Measurements from ENCODE around the gene ZNF524.
"Not testable (repeated sequence)": the region's sequence is repeated elsewhere in the genome, so short reads cannot be mapped to it uniquely, and the experiment has no call there.

The ZNF524 gene

GRCh38 chr19:55583897-55584296 lies 16.2 kb upstream of the ZNF524 start:
- not testable (repeated sequence) for H3K4ac ChIP-seq (ENCODE audit: low read depth, low read length); H4K5ac ChIP-seq (ENCODE audit: low read length); H3K79me1 ChIP-seq (ENCODE audit: low read length); DNase-seq; H3K27me3 ChIP-seq (ENCODE audit: insufficient read depth, low read length, poor library complexity); H3K4me3 ChIP-seq (ENCODE audit: low read length); H3K27ac ChIP-seq (ENCODE audit: low read depth, low read length); H2BK120ac ChIP-seq (ENCODE audit: low read depth, low read length); H3K36me3 ChIP-seq (ENCODE audit: control insufficient read depth, insufficient read depth, low read length); H3K79me2 ChIP-seq (ENCODE audit: control insufficient read depth, insufficient read depth, low read length); H4K8ac ChIP-seq (ENCODE audit: low read depth, low read length); H3K56ac ChIP-seq (ENCODE audit: low read length); H3K18ac ChIP-seq (ENCODE audit: low read length); H3K4me2 ChIP-seq (ENCODE audit: low read length); H2BK15ac ChIP-seq (replicated peaks; ENCODE audit: low read depth); H3K23ac ChIP-seq (ENCODE audit: low read length); H3K4me1 ChIP-seq (ENCODE audit: control insufficient read depth, low read depth, low read length); H3K9ac ChIP-seq (ENCODE audit: low read length); H2BK5ac ChIP-seq (ENCODE audit: low read length); H2AK5ac ChIP-seq (ENCODE audit: low read length)
- WGBS (ENCODE audit: extremely low coverage, insufficient coverage, low lambda C conversion rate), result no CpG with 5 or more reads among the region's 8 CpGs

- Histone ChIP-seq H3K79me1 (ENCODE audit: low read length) (peaks cover under 1% of the 10 kb centered on the region), H3K36me3 (ENCODE audit: control insufficient read depth, insufficient read depth, low read length) (no peaks in the 10 kb centered on the region), H3K27me3 (ENCODE audit: insufficient read depth, low read length, poor library complexity) (no peaks in the 10 kb centered on the region), H4K5ac (ENCODE audit: low read length) (no peak overlapping the region), H2BK120ac (ENCODE audit: low read depth, low read length) (no peak overlapping the region), H3K79me2 (ENCODE audit: control insufficient read depth, insufficient read depth, low read length) (peaks cover 3% of the 10 kb centered on the region), H2BK15ac (replicated peaks; ENCODE audit: low read depth) (no peak overlapping the region), H3K4me1 (ENCODE audit: control insufficient read depth, low read depth, low read length) (no peaks in the 10 kb centered on the region), H2AK5ac (ENCODE audit: low read length) (no peak overlapping the region), H3K4ac (ENCODE audit: low read depth, low read length) (no peak overlapping the region), H2BK5ac (ENCODE audit: low read length) (no peak overlapping the region), H3K56ac (ENCODE audit: low read length) (no peak overlapping the region), H3K4me3 (ENCODE audit: low read length) (no peak overlapping the region), H3K23ac (ENCODE audit: low read length) (no peak overlapping the region), H3K27ac (ENCODE audit: low read depth, low read length) (no peak overlapping the region), H3K18ac (ENCODE audit: low read length) (no peak overlapping the region), H3K4me2 (ENCODE audit: low read length) (no peak overlapping the region), H4K8ac (ENCODE audit: low read depth, low read length) (no peak overlapping the region), H3K9ac (ENCODE audit: low read length) (no peak overlapping the region)
- no CpG with 5 or more reads among the region's 11 CpGs for WGBS (ENCODE audit: extremely low coverage, insufficient coverage, low lambda C conversion rate)
- no peak for DNase-seq
Measured at GRCh38 chr19:55584871-55585270, 15.2 kb upstream of the ZNF524 start.

DNA sequence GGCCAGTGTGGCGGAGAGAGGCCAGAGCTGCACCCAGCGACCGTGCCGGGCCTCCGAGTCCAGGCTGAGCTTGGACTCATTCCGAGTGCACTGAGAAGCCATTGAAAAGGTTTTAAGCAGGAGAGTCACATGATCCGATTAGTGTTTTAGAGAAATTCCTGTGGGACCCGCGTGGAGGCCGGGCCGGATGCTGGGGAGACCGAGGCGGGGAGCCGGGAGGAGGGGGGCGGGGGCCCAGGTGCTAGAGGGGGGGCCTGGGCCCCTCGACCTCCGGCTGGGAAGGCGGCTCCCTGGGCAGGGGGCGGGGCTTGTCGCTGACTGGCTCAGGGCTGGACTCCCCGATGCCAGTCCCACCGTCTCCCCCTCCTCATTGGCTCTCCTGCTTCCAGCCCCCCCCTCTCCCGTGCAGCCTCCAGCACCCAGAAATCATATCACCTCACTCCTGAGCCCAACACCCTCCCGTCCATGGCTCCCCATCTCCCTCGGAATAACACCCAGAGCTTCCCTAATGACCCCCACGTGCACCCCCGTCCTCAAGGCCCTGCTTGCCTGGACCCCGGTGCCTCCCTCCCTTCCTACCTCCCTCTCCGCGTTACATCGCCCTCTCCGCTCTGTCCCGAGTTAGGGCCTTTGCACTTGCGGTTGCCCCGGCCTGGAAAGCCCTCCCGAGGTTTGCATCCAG lies 14.3 kb upstream of the ZNF524 start:
- Histone ChIP-seq H3K9ac (ENCODE audit: low read length) (peak overlapping the region; percentile 73), H3K4me2 (ENCODE audit: low read length) (peak overlapping the region; percentile 55), H3K56ac (ENCODE audit: low read length) (peak overlapping the region; percentile 88), H3K79me2 (ENCODE audit: control insufficient read depth, insufficient read depth, low read length) (no peaks in the 10 kb centered on the region), H3K23ac (ENCODE audit: low read length) (no peak overlapping the region), H4K8ac (ENCODE audit: low read depth, low read length) (no peak overlapping the region), H2AK5ac (ENCODE audit: low read length) (no peak overlapping the region), H3K27me3 (ENCODE audit: insufficient read depth, low read length, poor library complexity) (no peaks in the 10 kb centered on the region), H2BK15ac (replicated peaks; ENCODE audit: low read depth) (no peak overlapping the region), H3K27ac (ENCODE audit: low read depth, low read length) (peak overlapping the region; percentile 67), H3K79me1 (ENCODE audit: low read length) (no peaks in the 10 kb centered on the region), H3K4ac (ENCODE audit: low read depth, low read length) (no peak overlapping the region), H3K18ac (ENCODE audit: low read length) (peak overlapping the region; percentile 44), H2BK120ac (ENCODE audit: low read depth, low read length) (no peak overlapping the region), H3K4me1 (ENCODE audit: control insufficient read depth, low read depth, low read length) (no peaks in the 10 kb centered on the region), H4K5ac (ENCODE audit: low read length) (no peak overlapping the region), H3K36me3 (ENCODE audit: control insufficient read depth, insufficient read depth, low read length) (no peaks in the 10 kb centered on the region), H3K4me3 (ENCODE audit: low read length) (peak overlapping the region; percentile 22), H2BK5ac (ENCODE audit: low read length) (peak overlapping the region; percentile 5)
- peak; percentile 63 for DNase-seq
- no CpG with 5 or more reads among the region's 36 CpGs for WGBS (ENCODE audit: extremely low coverage, insufficient coverage, low lambda C conversion rate)

DNA sequence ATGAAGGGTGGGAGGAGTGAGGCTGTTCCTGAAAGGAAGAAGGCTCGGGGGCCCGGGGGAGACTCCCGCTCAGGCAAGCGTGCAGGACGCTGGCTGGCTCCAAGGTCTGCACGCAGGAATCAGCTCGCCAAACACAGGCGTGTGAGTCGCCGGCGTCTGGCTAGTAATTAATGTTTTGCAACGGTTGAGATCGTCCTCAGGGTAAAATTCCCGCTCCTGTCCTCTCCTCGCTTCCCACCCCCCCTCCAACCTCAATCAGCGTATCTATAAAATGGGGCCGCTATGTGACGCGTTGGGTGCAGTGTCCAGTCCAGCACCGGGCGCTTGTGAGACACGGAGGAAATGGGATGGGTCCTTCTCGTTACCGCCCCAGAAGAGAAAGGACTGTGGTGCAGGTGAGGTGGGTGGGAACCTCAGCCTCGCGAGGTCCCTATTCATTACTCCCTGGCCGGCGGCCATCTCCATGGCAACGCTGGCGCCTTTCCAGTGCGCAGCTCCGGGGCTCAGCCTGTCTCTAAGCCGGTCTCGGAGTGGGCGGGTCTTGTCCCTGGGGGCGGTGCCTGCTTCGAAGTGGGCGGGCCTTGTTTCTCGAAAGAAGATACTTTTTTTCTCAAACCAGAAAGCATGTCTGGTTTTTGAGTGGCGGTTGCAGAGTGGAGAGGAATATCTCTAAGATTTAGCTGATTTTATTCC lies 13.0 kb upstream of the ZNF524 start:
- Histone ChIP-seq H3K56ac (ENCODE audit: low read length) (peak overlapping the region; percentile 78), H3K4me2 (ENCODE audit: low read length) (peak overlapping the region; percentile 25), H3K9ac (ENCODE audit: low read length) (peak overlapping the region; percentile 16), H2BK15ac (replicated peaks; ENCODE audit: low read depth) (no peak overlapping the region), H2BK5ac (ENCODE audit: low read length) (no peak overlapping the region), H3K4me3 (ENCODE audit: low read length) (no peak overlapping the region), H3K23ac (ENCODE audit: low read length) (no peak overlapping the region), H3K18ac (ENCODE audit: low read length) (no peak overlapping the region), H3K4me1 (ENCODE audit: control insufficient read depth, low read depth, low read length) (no peaks in the 10 kb centered on the region), H3K27me3 (ENCODE audit: insufficient read depth, low read length, poor library complexity) (no peaks in the 10 kb centered on the region), H2BK120ac (ENCODE audit: low read depth, low read length) (no peak overlapping the region), H3K79me1 (ENCODE audit: low read length) (no peaks in the 10 kb centered on the region), H4K5ac (ENCODE audit: low read length) (no peak overlapping the region), H2AK5ac (ENCODE audit: low read length) (no peak overlapping the region), H3K79me2 (ENCODE audit: control insufficient read depth, insufficient read depth, low read length) (no peaks in the 10 kb centered on the region), H3K4ac (ENCODE audit: low read depth, low read length) (no peak overlapping the region), H4K8ac (ENCODE audit: low read depth, low read length) (no peak overlapping the region), H3K36me3 (ENCODE audit: control insufficient read depth, insufficient read depth, low read length) (no peaks in the 10 kb centered on the region), H3K27ac (ENCODE audit: low read depth, low read length) (peak overlapping the region; percentile 68)
- peak; percentile 97 for DNase-seq
- WGBS (ENCODE audit: extremely low coverage, insufficient coverage, low lambda C conversion rate), result no CpG with 5 or more reads among the region's 40 CpGs

GRCh38 chr19:55588738-55589137 lies 11.3 kb upstream of the ZNF524 start:
- no peak overlapping the region for H3K4me3 ChIP-seq (ENCODE audit: low read length)
- no peak overlapping the region for H4K5ac ChIP-seq (ENCODE audit: low read length)
- no peak overlapping the region for H3K23ac ChIP-seq (ENCODE audit: low read length)
- no peaks in the 10 kb centered on the region for H3K79me1 ChIP-seq (ENCODE audit: low read length)
- H2BK120ac ChIP-seq (ENCODE audit: low read depth, low read length), result no peak overlapping the region
- H3K18ac ChIP-seq (ENCODE audit: low read length), result no peak overlapping the region
- H3K56ac ChIP-seq (ENCODE audit: low read length), result no peak overlapping the region
- H3K79me2 ChIP-seq (ENCODE audit: control insufficient read depth, insufficient read depth, low read length), result no peaks in the 10 kb centered on the region
- no peak overlapping the region for H3K4me2 ChIP-seq (ENCODE audit: low read length)
- H3K27me3 ChIP-seq (ENCODE audit: insufficient read depth, low read length, poor library complexity), result no peaks in the 10 kb centered on the region
- no CpG with 5 or more reads among the region's 8 CpGs for WGBS (ENCODE audit: extremely low coverage, insufficient coverage, low lambda C conversion rate)
- no peaks in the 10 kb centered on the region for H3K36me3 ChIP-seq (ENCODE audit: control insufficient read depth, insufficient read depth, low read length)
- H2BK5ac ChIP-seq (ENCODE audit: low read length), result no peak overlapping the region
- H2AK5ac ChIP-seq (ENCODE audit: low read length), result no peak overlapping the region
- H3K4ac ChIP-seq (ENCODE audit: low read depth, low read length), result no peak overlapping the region
- DNase-seq, result no peak
- H3K4me1 ChIP-seq (ENCODE audit: control insufficient read depth, low read depth, low read length), result no peaks in the 10 kb centered on the region
- H3K27ac ChIP-seq (ENCODE audit: low read depth, low read length), result no peak overlapping the region
- no peak overlapping the region for H2BK15ac ChIP-seq (replicated peaks; ENCODE audit: low read depth)
- H3K9ac ChIP-seq (ENCODE audit: low read length), result no peak overlapping the region
- no peak overlapping the region for H4K8ac ChIP-seq (ENCODE audit: low read depth, low read length)

All from mesendoderm (in vitro differentiated cells).